Measurements from ENCODE around the gene IPMK. TPM values are rescaled to one million over a fixed set of nuclear protein-coding genes. Genes with fewer than 3 reads are reported as not detected.
A peak's percentile ranks its signal among the peaks of the same experiment; 100 is the strongest.
"Not testable (repeated sequence)": the region's sequence is repeated elsewhere in the genome, so short reads cannot be mapped to it uniquely, and the experiment has no call there.

Gene IPMK
- total RNA-seq, 1 donor from 2014 or later = 6.7 TPM

DNA sequence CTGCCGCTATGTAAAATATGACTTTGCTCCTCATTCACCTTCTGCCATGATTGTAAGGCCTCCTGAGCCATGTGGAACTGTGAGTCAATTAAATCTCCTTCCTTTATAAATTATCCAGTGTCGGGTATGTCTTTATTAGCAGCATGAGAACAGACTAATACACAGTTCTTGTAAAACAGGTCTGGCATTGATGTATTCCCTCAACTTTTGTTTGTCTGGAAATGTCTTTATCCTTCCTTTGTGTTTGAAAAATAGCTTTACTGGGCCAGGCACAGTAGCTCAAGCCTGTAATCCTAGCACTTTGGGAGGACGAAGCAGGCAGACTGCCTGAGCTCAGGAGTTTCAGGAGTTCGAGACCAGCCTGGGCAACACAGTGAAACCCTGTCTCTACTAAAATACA is 14.5 kb downstream of the IPMK start:
- H3K27me3 Mint-ChIP-seq (ENCODE audit: low read depth) = no peaks in the 10 kb centered on the region
- DNase-seq (ENCODE audit: low read depth, low spot score) = no peak
- H3K27ac Mint-ChIP-seq (ENCODE audit: unreplicated experiment) = no peak overlapping the region
- H3K4me3 Mint-ChIP-seq = no peak overlapping the region
- peaks cover 29% of the 10 kb centered on the region for H3K9me3 Mint-ChIP-seq
- peaks cover 32% of the 10 kb centered on the region for H3K36me3 Mint-ChIP-seq (ENCODE audit: low read depth)
- TF ChIP-seq, protein P1, sequence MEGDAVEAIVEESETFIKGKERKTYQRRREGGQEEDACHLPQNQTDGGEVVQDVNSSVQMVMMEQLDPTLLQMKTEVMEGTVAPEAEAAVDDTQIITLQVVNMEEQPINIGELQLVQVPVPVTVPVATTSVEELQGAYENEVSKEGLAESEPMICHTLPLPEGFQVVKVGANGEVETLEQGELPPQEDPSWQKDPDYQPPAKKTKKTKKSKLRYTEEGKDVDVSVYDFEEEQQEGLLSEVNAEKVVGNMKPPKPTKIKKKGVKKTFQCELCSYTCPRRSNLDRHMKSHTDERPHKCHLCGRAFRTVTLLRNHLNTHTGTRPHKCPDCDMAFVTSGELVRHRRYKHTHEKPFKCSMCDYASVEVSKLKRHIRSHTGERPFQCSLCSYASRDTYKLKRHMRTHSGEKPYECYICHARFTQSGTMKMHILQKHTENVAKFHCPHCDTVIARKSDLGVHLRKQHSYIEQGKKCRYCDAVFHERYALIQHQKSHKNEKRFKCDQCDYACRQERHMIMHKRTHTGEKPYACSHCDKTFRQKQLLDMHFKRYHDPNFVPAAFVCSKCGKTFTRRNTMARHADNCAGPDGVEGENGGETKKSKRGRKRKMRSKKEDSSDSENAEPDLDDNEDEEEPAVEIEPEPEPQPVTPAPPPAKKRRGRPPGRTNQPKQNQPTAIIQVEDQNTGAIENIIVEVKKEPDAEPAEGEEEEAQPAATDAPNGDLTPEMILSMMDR (conservative IDR thresholded peaks at IDR 0.05) = no peak
- H3K4me1 Mint-ChIP-seq = peaks cover 7% of the 10 kb centered on the region

DNA sequence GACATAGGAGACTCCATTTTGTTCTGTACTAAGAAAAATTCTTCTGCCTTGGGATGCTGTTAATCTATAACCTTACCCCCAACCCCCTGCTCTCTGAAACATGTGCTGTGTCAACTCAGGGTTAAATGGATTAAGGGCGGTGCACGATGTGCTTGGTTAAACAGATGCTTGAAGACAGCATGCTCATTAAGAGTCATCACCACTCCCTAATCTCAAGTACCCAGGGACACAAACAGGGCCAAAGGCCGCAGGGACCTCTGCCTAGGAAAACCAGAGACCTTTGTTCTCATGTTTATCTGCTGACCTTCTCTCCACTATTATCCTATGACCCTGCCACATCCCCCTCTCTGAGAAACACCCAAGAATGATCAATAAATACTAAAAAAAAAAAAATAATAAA is 23.0 kb downstream of the IPMK start:
- H3K27ac Mint-ChIP-seq (ENCODE audit: unreplicated experiment); H3K27me3 Mint-ChIP-seq (ENCODE audit: low read depth); DNase-seq (ENCODE audit: low read depth, low spot score); H3K4me3 Mint-ChIP-seq; H3K4me1 Mint-ChIP-seq: not testable (repeated sequence)
- Mint-ChIP-seq H3K36me3 (ENCODE audit: low read depth) (peaks cover 29% of the 10 kb centered on the region), H3K9me3 (peaks cover 13% of the 10 kb centered on the region)

DNA sequence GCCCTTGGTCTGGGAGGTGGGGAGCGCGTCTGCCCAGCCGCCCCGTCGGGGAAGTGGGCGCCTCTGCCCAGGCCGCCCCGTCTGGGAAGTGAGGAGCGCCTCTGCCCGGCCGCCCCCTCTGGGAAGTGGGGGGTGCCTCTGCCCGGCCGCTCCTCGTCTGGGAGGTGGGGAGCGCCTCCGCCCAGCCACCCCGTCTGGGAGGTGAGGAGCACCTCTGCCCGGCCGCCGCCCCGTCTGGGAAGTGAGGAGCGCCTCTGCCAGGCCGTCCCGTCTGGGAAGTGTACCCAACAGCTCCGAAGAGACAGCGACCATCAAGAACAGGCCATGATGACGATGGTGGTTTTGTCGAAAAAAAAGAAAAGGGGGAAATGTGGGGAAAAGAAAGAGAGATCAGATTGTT is 23.5 kb downstream of the IPMK start:
- peaks cover 10% of the 10 kb centered on the region for H3K9me3 Mint-ChIP-seq

DNA sequence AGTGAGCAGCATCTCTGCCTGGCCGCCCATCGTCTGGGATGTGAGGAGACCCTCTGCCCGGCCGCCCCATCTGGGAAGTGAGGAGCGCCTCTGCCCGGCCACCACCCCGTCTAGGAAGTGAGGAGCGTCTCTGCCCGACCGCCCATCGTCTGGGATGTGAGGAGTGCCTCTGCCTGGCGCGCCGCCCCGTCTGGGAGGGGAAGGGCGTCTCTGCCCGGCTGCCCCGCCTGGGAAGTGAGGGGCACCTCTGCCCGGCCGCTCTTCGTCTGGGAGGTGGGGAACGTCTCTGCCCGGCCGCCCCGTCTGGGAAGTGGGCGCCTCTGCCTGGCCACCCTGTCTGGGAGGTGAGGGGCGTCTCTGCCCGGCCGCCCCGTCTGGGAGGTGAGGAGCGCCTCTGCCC is 23.9 kb downstream of the IPMK start:
- Mint-ChIP-seq H3K9me3 (peaks cover 10% of the 10 kb centered on the region), H3K36me3 (ENCODE audit: low read depth) (peaks cover 26% of the 10 kb centered on the region)
- not testable (repeated sequence) for H3K4me3 Mint-ChIP-seq; H3K4me1 Mint-ChIP-seq; H3K27me3 Mint-ChIP-seq (ENCODE audit: low read depth); DNase-seq (ENCODE audit: low read depth, low spot score); H3K27ac Mint-ChIP-seq (ENCODE audit: unreplicated experiment)

More for the DNA sequence above, 23.5 kb downstream of the IPMK start:
- not testable (repeated sequence) for H3K4me1 Mint-ChIP-seq; DNase-seq (ENCODE audit: low read depth, low spot score); H3K4me3 Mint-ChIP-seq; H3K27ac Mint-ChIP-seq (ENCODE audit: unreplicated experiment); H3K27me3 Mint-ChIP-seq (ENCODE audit: low read depth)
- H3K36me3 Mint-ChIP-seq (ENCODE audit: low read depth) = peaks cover 26% of the 10 kb centered on the region

DNA sequence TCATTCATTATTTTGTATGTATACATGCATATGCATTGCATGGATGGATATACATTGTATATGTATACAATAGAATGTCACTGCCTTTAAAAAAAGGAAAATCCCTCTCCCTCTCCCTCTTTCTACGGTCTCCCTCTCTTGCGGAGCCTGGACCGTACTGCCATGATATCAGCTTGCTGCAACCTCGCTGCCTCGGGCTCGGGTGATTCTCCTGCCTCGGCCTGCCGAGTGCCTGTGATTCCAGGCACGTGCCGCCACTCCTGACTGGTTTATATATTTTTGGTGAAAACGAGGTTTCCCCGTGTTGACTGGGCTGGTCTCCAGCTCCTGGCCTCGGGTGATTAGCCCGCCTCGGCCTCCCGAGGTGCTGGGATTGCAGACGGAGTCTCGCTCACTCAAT is 24.4 kb downstream of the IPMK start:
- Mint-ChIP-seq H3K27me3 (ENCODE audit: low read depth) (no peaks in the 10 kb centered on the region), H3K4me1 (peaks cover 8% of the 10 kb centered on the region), H3K27ac (ENCODE audit: unreplicated experiment) (no peak overlapping the region), H3K4me3 (no peak overlapping the region), H3K36me3 (ENCODE audit: low read depth) (peaks cover 22% of the 10 kb centered on the region), H3K9me3 (peaks cover 7% of the 10 kb centered on the region)
- DNase-seq (ENCODE audit: low read depth, low spot score) = no peak
- TF ChIP-seq, protein P1 (conservative IDR thresholded peaks at IDR 0.05) = no peak

DNA sequence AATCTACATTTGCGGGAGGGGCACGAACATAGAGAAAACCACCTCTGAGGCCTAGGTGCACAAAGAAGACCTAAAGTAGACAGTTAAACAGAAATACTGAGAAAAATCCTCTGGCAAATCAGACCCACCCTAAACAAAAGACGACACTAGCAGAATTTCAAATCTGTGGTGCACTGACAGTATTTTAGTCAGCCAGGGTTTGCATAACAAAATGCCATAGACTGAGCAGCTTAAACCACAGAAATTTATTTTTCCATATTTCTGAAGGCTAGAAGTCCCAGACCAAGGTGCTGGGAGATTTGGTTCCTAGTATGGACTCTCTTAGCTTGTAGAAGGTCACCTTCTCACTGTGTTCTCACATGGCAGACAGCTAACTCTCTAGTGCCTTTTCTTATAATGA is 26.3 kb downstream of the IPMK start:
- H3K36me3 Mint-ChIP-seq (ENCODE audit: low read depth) = peaks cover 30% of the 10 kb centered on the region
- H3K27ac Mint-ChIP-seq (ENCODE audit: unreplicated experiment) = no peak overlapping the region
- no peak overlapping the region for H3K4me3 Mint-ChIP-seq
- H3K4me1 Mint-ChIP-seq = peaks cover 12% of the 10 kb centered on the region
- H3K27me3 Mint-ChIP-seq (ENCODE audit: low read depth) = no peaks in the 10 kb centered on the region
- DNase-seq (ENCODE audit: low read depth, low spot score) = no peak
- TF ChIP-seq, protein P1 (conservative IDR thresholded peaks at IDR 0.05) = no peak
- peaks cover 7% of the 10 kb centered on the region for H3K9me3 Mint-ChIP-seq

DNA sequence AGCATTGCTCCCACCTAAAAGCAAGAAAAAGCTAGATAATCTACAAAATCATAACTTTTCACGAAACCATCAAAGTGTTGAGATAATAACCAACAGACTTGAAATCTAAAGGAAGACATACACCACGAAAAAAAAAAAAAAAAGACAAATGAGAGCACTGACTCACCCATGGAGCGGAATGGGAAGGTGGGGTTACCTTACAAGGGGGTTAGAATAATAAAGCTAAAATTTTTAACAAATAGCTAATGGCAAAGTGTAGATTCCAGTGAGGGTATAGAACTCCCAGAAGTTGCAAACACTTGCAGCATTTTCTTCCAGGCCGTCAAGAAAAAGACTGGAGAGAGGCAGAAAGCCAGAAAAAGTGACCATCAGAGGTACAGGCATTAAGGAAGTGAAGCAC is 27.2 kb downstream of the IPMK start:
- DNase-seq (ENCODE audit: low read depth, low spot score) = no peak
- Mint-ChIP-seq H3K27ac (ENCODE audit: unreplicated experiment) (peak overlapping the region; percentile 74), H3K36me3 (ENCODE audit: low read depth) (peaks cover 35% of the 10 kb centered on the region), H3K4me1 (peaks cover 12% of the 10 kb centered on the region), H3K9me3 (peaks cover 7% of the 10 kb centered on the region), H3K4me3 (no peak overlapping the region), H3K27me3 (ENCODE audit: low read depth) (no peaks in the 10 kb centered on the region)
- TF ChIP-seq, protein P1 (conservative IDR thresholded peaks at IDR 0.05) = no peak

All from neural crest cell (in vitro differentiated cells).